GM21526 (cell line): ENCODE measurements around the gene GPR157.
"Not testable (repeated sequence)": the region's sequence is repeated elsewhere in the genome, so short reads cannot be mapped to it uniquely, and the experiment has no call there.

ENCODE experiments used
- ATAC-seq: cut with Tn5 transposase; IDR thresholded peaks from one replicate; pipeline ENCODE4 v1.9.1; 2021; ENCODE audit warnings: moderate library complexity; ENCODE audit not compliant: unreplicated experiment, low FRiP score

GPR157 gene

GRCh38 chr1:9128520-9129265 lies at the start of gene GPR157:
GPR157 (minus strand) TSS chr1:9129102; CDS start chr1:9129027, 75 bp downstream.
- peak; percentile 42 for ATAC-seq

- ATAC-seq, result no peak
Measured at GRCh38 chr1:9174762-9175161, 45.9 kb upstream of the GPR157 start.

- no peak for ATAC-seq
Measured at GRCh38 chr1:9174243-9174642, 45.3 kb upstream of the GPR157 start.

- no peak for ATAC-seq
Measured at GRCh38 chr1:9169601-9170137, 40.8 kb upstream of the GPR157 start.

- ATAC-seq, result no peak
Measured at GRCh38 chr1:9167638-9168037, 38.7 kb upstream of the GPR157 start.

GRCh38 chr1:9166289-9167235 lies 37.7 kb upstream of the GPR157 start:
- ATAC-seq, result no peak

- ATAC-seq, result no peak
Measured at GRCh38 chr1:9165396-9165795, 36.5 kb upstream of the GPR157 start.

- ATAC-seq, result no peak
Measured at GRCh38 chr1:9164919-9165318, 36.0 kb upstream of the GPR157 start.

GRCh38 chr1:9164532-9164900 lies 35.6 kb upstream of the GPR157 start:
- no peak for ATAC-seq

GRCh38 chr1:9161963-9162362 lies 33.1 kb upstream of the GPR157 start:
- no peak for ATAC-seq

GRCh38 chr1:9161342-9161741 lies 32.4 kb upstream of the GPR157 start:
- no peak for ATAC-seq

- ATAC-seq, result no peak
Measured at GRCh38 chr1:9160079-9160717, 31.3 kb upstream of the GPR157 start.

GRCh38 chr1:9155879-9156278 lies 27.0 kb upstream of the GPR157 start:
- ATAC-seq, result no peak

- not testable (repeated sequence) for ATAC-seq
Measured at GRCh38 chr1:9155405-9155804, 26.5 kb upstream of the GPR157 start.

- ATAC-seq, result no peak
Measured at GRCh38 chr1:9153152-9153551, 24.2 kb upstream of the GPR157 start.

GRCh38 chr1:9152535-9152934 lies 23.6 kb upstream of the GPR157 start:
- ATAC-seq, result no peak

GRCh38 chr1:9151328-9151860 lies 22.5 kb upstream of the GPR157 start:
- ATAC-seq, result no peak

GRCh38 chr1:9150582-9151327 lies 21.9 kb upstream of the GPR157 start:
- no peak for ATAC-seq

- ATAC-seq, result no peak
Measured at GRCh38 chr1:9149837-9150581, 21.1 kb upstream of the GPR157 start.
